ENCODE results near the gene OR14A16.

GRCh38 chr1:247855911-247856310 is 32.0 kb upstream of the OR14A16 start:
- TF ChIP-seq CTCF (IDR thresholded peaks at IDR 0.05; ENCODE audit: insufficient read depth, low read length, poor library complexity, severe bottlenecking) (no peak), EZH2phosphoT487 (conservative IDR thresholded peaks at IDR 0.05; ENCODE audit: low read length) (no peak)

Data from SU-DHL-6 (cell line).